Nephron progenitor cell (in vitro differentiated cells): ENCODE measurements around the gene FAM90A1.
"Not testable (repeated sequence)": the region's sequence is repeated elsewhere in the genome, so short reads cannot be mapped to it uniquely, and the experiment has no call there.

Source experiments
- DNase-seq: peaks from one replicate; pipeline ENCODE4 v3.0.0; 2021
- H3K27ac Mint-ChIP-seq: 2 replicates; pipeline ENCODE4 v1.8.0; 2021; ENCODE audit warnings: mild to moderate bottlenecking, moderate library complexity, mixed read lengths
- H3K27me3 Mint-ChIP-seq: 2 replicates; pipeline ENCODE4 v1.8.0; 2021; ENCODE audit warnings: mild to moderate bottlenecking, low read depth, mixed read lengths; ENCODE audit not compliant: poor library complexity
- H3K36me3 Mint-ChIP-seq: 2 replicates; pipeline ENCODE4 v1.8.0; 2021; ENCODE audit warnings: low read depth, mixed read lengths
- H3K4me1 Mint-ChIP-seq: 2 replicates; pipeline ENCODE4 v1.8.0; 2021; ENCODE audit warnings: mixed read lengths
- H3K4me3 Mint-ChIP-seq: 2 replicates; pipeline ENCODE4 v1.8.0; 2021; ENCODE audit warnings: mild to moderate bottlenecking, moderate library complexity, mixed read lengths
- H3K9me3 Mint-ChIP-seq: 2 replicates; pipeline ENCODE4 v1.8.0; 2021; ENCODE audit warnings: mild to moderate bottlenecking, moderate library complexity, mixed read lengths
- TF ChIP-seq, protein P1 (sequence below): fragments of 200-600 bp; sonication (generic); IDR thresholded peaks from 2 replicates; pipeline ENCODE4 v1.5.0; 2021; ENCODE audit warnings: antibody characterized with exemption

FAM90A1 gene

GRCh38 chr12:8226355-8226754, 1.1 kb downstream of the FAM90A1 start:
- Mint-ChIP-seq H3K36me3 (peaks cover 14% of the 10 kb centered on the region), H3K4me3 (no peak overlapping the region), H3K27me3 (no peaks in the 10 kb centered on the region), H3K9me3 (peaks cover 29% of the 10 kb centered on the region), H3K27ac (peak overlapping the region; percentile 33), H3K4me1 (peaks cover 14% of the 10 kb centered on the region)
- TF ChIP-seq, protein P1, sequence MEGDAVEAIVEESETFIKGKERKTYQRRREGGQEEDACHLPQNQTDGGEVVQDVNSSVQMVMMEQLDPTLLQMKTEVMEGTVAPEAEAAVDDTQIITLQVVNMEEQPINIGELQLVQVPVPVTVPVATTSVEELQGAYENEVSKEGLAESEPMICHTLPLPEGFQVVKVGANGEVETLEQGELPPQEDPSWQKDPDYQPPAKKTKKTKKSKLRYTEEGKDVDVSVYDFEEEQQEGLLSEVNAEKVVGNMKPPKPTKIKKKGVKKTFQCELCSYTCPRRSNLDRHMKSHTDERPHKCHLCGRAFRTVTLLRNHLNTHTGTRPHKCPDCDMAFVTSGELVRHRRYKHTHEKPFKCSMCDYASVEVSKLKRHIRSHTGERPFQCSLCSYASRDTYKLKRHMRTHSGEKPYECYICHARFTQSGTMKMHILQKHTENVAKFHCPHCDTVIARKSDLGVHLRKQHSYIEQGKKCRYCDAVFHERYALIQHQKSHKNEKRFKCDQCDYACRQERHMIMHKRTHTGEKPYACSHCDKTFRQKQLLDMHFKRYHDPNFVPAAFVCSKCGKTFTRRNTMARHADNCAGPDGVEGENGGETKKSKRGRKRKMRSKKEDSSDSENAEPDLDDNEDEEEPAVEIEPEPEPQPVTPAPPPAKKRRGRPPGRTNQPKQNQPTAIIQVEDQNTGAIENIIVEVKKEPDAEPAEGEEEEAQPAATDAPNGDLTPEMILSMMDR: no peak
- DNase-seq: no peak

DNA sequence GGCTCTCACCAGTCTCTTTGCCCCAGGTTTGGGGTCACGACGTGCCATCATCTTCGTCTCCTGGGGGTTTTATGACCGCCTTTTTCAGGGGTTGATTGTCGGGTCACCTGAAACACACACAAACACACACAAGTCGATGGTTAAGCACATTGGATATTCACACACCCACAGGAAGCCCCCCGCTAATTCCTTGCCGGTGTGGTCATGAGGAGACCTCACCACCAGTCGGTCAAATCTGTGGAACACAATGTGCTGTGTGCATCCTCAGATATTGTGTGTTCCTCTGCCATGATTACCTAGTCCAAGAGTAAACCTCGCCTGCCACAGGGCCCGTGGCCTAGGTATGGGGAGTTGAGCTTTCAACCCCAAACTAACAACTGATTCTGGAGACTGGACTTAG, 2.6 kb downstream of the FAM90A1 start:
- DNase-seq, H3K27ac Mint-ChIP-seq, H3K4me3 Mint-ChIP-seq, H3K4me1 Mint-ChIP-seq, H3K27me3 Mint-ChIP-seq: not testable (repeated sequence)
- Mint-ChIP-seq H3K36me3 (peaks cover 20% of the 10 kb centered on the region), H3K9me3 (peaks cover 40% of the 10 kb centered on the region)

DNA sequence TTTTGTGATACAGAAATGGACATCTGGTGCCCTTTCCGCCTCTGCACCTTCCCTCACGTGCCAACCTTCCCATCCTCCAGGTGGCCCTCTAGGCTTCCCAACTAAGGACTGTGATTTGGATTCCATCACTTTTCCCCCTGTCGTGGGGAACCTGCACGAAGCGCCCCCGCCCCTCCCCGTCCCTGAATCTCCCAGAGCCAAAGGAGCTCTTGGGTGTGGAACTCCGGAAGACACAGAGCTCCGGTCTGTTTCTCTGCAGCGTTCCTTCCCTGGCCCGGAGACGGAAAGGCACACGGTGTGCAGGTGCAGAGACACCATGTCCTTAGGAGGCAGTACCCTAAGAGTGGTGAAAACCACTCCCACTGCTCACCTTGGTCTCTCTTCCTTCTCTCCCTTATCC, 3.8 kb downstream of the FAM90A1 start:
- Mint-ChIP-seq H3K36me3 (peaks cover 29% of the 10 kb centered on the region), H3K27ac (peak overlapping the region; percentile 66)
- H3K27me3 Mint-ChIP-seq: not testable (repeated sequence)

GRCh38 chr12:8222303-8222702, 5.1 kb downstream of the FAM90A1 start:
- H3K4me1 Mint-ChIP-seq, H3K27me3 Mint-ChIP-seq, H3K4me3 Mint-ChIP-seq, H3K27ac Mint-ChIP-seq, DNase-seq: not testable (repeated sequence)
- Mint-ChIP-seq H3K36me3 (peaks cover 32% of the 10 kb centered on the region), H3K9me3 (peaks cover 50% of the 10 kb centered on the region)

More for the DNA sequence above, 3.8 kb downstream of the FAM90A1 start:
- H3K4me1 Mint-ChIP-seq, DNase-seq, H3K4me3 Mint-ChIP-seq: not testable (repeated sequence)
- H3K9me3 Mint-ChIP-seq: peaks cover 47% of the 10 kb centered on the region

- DNase-seq, H3K4me1 Mint-ChIP-seq, H3K27me3 Mint-ChIP-seq, H3K27ac Mint-ChIP-seq, H3K4me3 Mint-ChIP-seq: not testable (repeated sequence)
- H3K9me3 Mint-ChIP-seq: peaks cover 50% of the 10 kb centered on the region
- H3K36me3 Mint-ChIP-seq: peaks cover 32% of the 10 kb centered on the region
Observed at GRCh38 chr12:8221844-8222243, 5.6 kb downstream of the FAM90A1 start.

DNA sequence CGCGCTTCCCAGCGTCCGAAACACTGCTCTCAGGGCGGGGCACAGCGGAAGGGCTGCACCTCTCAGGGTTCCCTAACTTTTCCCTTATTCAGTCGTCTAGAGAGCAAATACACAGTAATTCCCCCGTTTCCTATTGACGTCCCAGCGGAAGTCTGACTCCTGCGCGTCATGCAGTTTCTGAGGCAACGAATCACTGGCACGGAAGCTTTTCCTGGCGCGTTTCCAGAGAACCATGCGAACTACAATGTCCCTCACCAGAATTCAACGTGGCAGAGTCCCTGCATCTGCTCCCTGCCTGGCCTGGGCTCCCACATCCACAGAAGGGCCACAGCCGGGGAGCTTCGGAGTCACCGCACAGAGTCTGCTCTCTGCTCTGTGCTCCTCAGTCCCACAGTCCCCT, 6.0 kb downstream of the FAM90A1 start:
- H3K4me3 Mint-ChIP-seq, H3K27me3 Mint-ChIP-seq, H3K4me1 Mint-ChIP-seq, H3K27ac Mint-ChIP-seq, DNase-seq: not testable (repeated sequence)
- Mint-ChIP-seq H3K36me3 (peaks cover 32% of the 10 kb centered on the region), H3K9me3 (peaks cover 50% of the 10 kb centered on the region)

DNA sequence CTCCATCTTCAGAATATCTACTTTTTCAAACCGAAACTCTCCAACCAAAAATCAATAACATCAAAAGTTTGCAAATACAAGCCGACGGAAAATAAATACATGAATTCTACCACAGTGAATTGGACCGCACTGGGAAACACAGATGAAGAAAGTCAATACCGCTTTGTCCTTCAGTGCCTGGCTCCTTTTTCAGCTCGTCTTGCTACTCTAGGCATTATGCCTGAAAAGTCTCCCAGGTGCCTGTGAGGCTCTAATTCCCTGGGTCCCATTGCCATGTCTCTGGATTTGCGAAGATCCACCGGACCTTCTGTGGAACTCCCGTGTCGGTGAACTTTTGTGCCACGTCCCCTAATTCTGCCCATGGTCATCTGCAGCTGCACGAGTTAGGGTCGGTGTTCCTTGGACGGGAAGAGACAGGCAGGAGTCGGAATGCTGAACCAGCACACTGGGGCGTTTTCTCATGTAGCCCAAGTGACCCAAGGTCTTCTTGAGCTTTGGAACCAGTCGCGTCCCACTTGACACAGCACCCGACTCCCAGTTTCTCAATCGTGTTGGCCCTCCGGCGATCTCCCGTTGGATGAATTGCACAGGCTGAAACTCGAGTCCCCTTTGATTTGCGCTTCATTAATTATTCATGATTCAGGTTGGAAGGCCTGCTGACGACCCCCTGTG, 8.6 kb downstream of the FAM90A1 start:
- H3K4me1 Mint-ChIP-seq, DNase-seq, H3K27ac Mint-ChIP-seq, H3K4me3 Mint-ChIP-seq, H3K27me3 Mint-ChIP-seq: not testable (repeated sequence)
- H3K9me3 Mint-ChIP-seq: peaks cover 31% of the 10 kb centered on the region
- peaks cover 20% of the 10 kb centered on the region for H3K36me3 Mint-ChIP-seq

DNA sequence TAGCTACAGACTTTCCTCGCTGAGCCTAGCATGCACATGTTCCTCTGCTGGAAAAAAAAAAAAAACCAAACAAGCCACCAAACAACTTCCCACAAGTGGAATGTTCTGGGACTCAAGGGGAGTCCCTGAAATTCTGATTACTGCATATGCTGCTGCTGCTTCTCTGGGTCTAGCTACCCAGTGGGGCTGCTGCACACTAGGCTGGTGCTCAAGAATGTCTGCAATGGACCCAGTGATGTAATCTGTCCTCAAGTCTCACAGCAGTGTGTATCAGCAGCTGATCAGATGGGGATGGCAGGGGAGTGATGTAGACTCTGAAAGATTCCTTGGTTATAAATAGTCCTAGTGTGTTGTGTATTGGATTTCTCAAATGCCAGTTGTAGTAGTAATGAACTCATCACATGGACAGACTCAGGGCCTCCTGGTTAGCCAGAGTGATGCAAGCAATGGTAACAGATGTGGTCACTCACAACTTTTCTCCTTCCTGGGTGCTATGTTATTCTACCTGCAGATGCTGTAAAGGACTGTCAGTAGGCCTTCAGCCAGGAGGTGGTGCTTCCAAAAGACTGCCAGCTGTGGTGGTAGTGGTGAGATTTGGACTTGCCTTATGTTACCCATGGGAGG, 29.6 kb downstream of the FAM90A1 start:
- not testable (repeated sequence) for H3K27me3 Mint-ChIP-seq, DNase-seq, H3K27ac Mint-ChIP-seq, H3K9me3 Mint-ChIP-seq, H3K4me1 Mint-ChIP-seq, H3K36me3 Mint-ChIP-seq, H3K4me3 Mint-ChIP-seq

- H3K4me1 Mint-ChIP-seq: not testable (repeated sequence)
Observed at GRCh38 chr12:8188088-8188487, 39.3 kb downstream of the FAM90A1 start.

GRCh38 chr12:8184206-8184605, 43.2 kb downstream of the FAM90A1 start:
- H3K36me3 Mint-ChIP-seq: peaks cover 11% of the 10 kb centered on the region
- not testable (repeated sequence) for H3K4me3 Mint-ChIP-seq, H3K27ac Mint-ChIP-seq, DNase-seq, H3K27me3 Mint-ChIP-seq
- peaks cover 20% of the 10 kb centered on the region for H3K9me3 Mint-ChIP-seq
- H3K4me1 Mint-ChIP-seq: peaks cover 27% of the 10 kb centered on the region

More at GRCh38 chr12:8188088-8188487, 39.3 kb downstream of the FAM90A1 start:
- peaks cover 11% of the 10 kb centered on the region for H3K36me3 Mint-ChIP-seq
- not testable (repeated sequence) for H3K4me3 Mint-ChIP-seq, DNase-seq, H3K9me3 Mint-ChIP-seq, H3K27me3 Mint-ChIP-seq, H3K27ac Mint-ChIP-seq

DNA sequence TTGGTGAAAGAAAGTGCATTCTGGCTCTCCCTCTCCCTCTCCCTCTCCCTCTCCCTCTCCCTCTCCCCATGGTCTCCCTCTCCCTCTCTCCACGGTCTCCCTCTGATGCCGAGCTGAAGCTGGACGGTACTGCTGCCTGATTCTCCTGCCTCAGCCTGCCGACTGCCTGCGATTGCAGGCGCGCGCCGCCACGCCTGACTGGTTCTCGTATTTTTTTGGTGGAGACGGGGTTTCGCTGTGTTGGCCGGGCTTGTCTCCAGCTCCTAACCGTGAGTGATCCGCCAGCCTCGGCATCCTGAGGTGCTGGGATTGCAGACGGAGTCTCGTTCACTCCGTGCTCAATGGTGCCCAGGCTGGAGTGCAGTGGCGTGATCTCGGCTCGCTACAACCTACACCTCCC, 44.1 kb downstream of the FAM90A1 start:
- H3K4me3 Mint-ChIP-seq, H3K27me3 Mint-ChIP-seq, DNase-seq, H3K27ac Mint-ChIP-seq: not testable (repeated sequence)
- H3K36me3 Mint-ChIP-seq: peaks cover 11% of the 10 kb centered on the region
- H3K9me3 Mint-ChIP-seq: peaks cover 20% of the 10 kb centered on the region
- peaks cover 27% of the 10 kb centered on the region for H3K4me1 Mint-ChIP-seq

DNA sequence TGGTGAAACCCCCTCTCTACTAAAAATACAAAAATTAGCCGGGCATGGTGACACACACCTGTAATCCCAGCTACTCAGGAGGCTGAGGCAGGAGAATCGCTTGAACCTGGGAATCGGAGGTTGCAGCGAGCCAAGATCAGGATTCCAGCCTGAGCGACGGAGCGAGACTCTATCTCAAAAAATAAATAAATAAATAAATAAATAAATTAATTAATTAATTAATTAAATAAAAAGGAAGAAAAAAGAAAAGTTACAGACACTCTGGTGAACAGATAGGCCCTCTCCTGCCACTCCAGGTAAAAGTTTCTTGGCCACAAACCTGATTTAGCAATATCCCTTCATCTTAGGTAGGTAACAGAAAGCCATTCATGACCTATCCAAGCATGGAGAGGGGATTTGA, 44.5 kb downstream of the FAM90A1 start:
- DNase-seq, H3K27ac Mint-ChIP-seq, H3K4me3 Mint-ChIP-seq, H3K27me3 Mint-ChIP-seq: not testable (repeated sequence)
- Mint-ChIP-seq H3K4me1 (peaks cover 27% of the 10 kb centered on the region), H3K36me3 (peaks cover 11% of the 10 kb centered on the region), H3K9me3 (peaks cover 20% of the 10 kb centered on the region)

GRCh38 chr12:8181271-8181670, 46.1 kb downstream of the FAM90A1 start:
- DNase-seq, H3K27me3 Mint-ChIP-seq, H3K27ac Mint-ChIP-seq: not testable (repeated sequence)
- H3K36me3 Mint-ChIP-seq: peaks cover 11% of the 10 kb centered on the region
- H3K4me3 Mint-ChIP-seq: peak overlapping the region; percentile 84
- H3K9me3 Mint-ChIP-seq: peaks cover 20% of the 10 kb centered on the region
- H3K4me1 Mint-ChIP-seq: peaks cover 19% of the 10 kb centered on the region
